Neural cell (in vitro differentiated cells): ENCODE results near the gene KIAA1191. TPM values are rescaled to one million over a fixed set of nuclear protein-coding genes. Genes with fewer than 3 reads are reported as not detected.

Experiments
- H2AFZ ChIP-seq: fragments of 200-600, 300-800 bp; sonication (generic), shearing (Covaris generic); 2 replicates; pipeline ENCODE4 v1.6.0; 2014; ENCODE audit warnings: low read depth, mild to moderate bottlenecking, antibody characterized with exemption, low read length, moderate library complexity
- H3F3A ChIP-seq: fragments of 200-600 bp; shearing (Covaris generic); 2 replicates; pipeline ENCODE4 v1.6.1; 2016; ENCODE audit warnings: mild to moderate bottlenecking, moderate library complexity, mixed read lengths, antibody characterized with exemption, low read length; ENCODE audit not compliant: insufficient read depth, poor library complexity, severe bottlenecking
- H3K27ac ChIP-seq: fragments of 200-600, 300-800 bp; sonication (generic), shearing (Covaris generic); 2 replicates; pipeline ENCODE4 v1.5.1; 2014; ENCODE audit warnings: mild to moderate bottlenecking, low read length, moderate library complexity
- H3K27me3 ChIP-seq: fragments of 300-800, 200-600 bp; sonication (generic), shearing (Covaris generic); 2 replicates; pipeline ENCODE4 v1.6.0; 2014; ENCODE audit warnings: mild to moderate bottlenecking, low read depth, low read length, moderate library complexity; ENCODE audit not compliant: insufficient read depth
- H3K36me3 ChIP-seq: fragments of 300-800, 200-600 bp; sonication (generic), shearing (Covaris generic); 2 replicates; pipeline ENCODE4 v1.5.1; 2014; ENCODE audit warnings: mild to moderate bottlenecking, antibody characterized with exemption, low read length, moderate library complexity; ENCODE audit not compliant: insufficient read depth
- H3K4me2 ChIP-seq: fragments of 300-800, 200-600 bp; sonication (generic), shearing (Covaris generic); 2 replicates; pipeline ENCODE4 v1.6.0; 2014; ENCODE audit warnings: mild to moderate bottlenecking, low read length
- H3K4me3 ChIP-seq: fragments of 300-800, 200-600 bp; sonication (generic), shearing (Covaris generic); 2 replicates; pipeline ENCODE4 v1.5.1; 2014; ENCODE audit warnings: mild to moderate bottlenecking, low read length, moderate library complexity
- H3K79me2 ChIP-seq: fragments of 200-600 bp; shearing (Covaris generic); replicated peaks from 2 replicates; pipeline ENCODE4 v1.6.0; 2014; ENCODE audit warnings: mild to moderate bottlenecking, low read length, moderate library complexity; ENCODE audit not compliant: insufficient read depth
- H3K9ac ChIP-seq: fragments of 300-800, 200-600 bp; sonication (generic), shearing (Covaris generic); 2 replicates; pipeline ENCODE4 v1.6.1; 2016; ENCODE audit warnings: mild to moderate bottlenecking, low read length, mixed read lengths
- H3K9me2 ChIP-seq: fragments of 200-600 bp; shearing (Covaris generic); 2 replicates; pipeline ENCODE4 v1.6.1; 2016; ENCODE audit warnings: mild to moderate bottlenecking, low read length, mixed read lengths; ENCODE audit not compliant: insufficient read depth
- H3K9me3 ChIP-seq: fragments of 200-600, 300-800 bp; sonication (generic), shearing (Covaris generic); 2 replicates; pipeline ENCODE4 v1.6.1; 2016; ENCODE audit warnings: mild to moderate bottlenecking, mixed run types, low read length, moderate library complexity, mixed read lengths
- H4K20me1 ChIP-seq: fragments of 200-600 bp; shearing (Covaris generic); 2 replicates; pipeline ENCODE4 v1.6.1; 2016; ENCODE audit warnings: mild to moderate bottlenecking, mixed run types; ENCODE audit not compliant: insufficient read depth
- EP300 ChIP-seq: fragments of 450-650 bp; conservative IDR thresholded peaks from 2 replicates; pipeline ENCODE4 v1.6.1; 2014; ENCODE audit warnings: antibody characterized with exemption, mild to moderate bottlenecking, moderate library complexity; ENCODE audit not compliant: poor library complexity, severe bottlenecking
- EZH2 ChIP-seq: fragments of 200-600, 300-800 bp; shearing (Covaris generic), sonication (generic); IDR thresholded peaks from 2 replicates; pipeline ENCODE4 v1.6.1; 2014; ENCODE audit warnings: antibody characterized with exemption, low read length, borderline replicate concordance, mild to moderate bottlenecking; ENCODE audit not compliant: insufficient read depth, poor library complexity, severe bottlenecking
- MXI1 ChIP-seq: fragments of 450-650 bp; conservative IDR thresholded peaks from 2 replicates; pipeline ENCODE4 v1.6.1; 2014; ENCODE audit warnings: antibody characterized with exemption, mild to moderate bottlenecking; ENCODE audit not compliant: poor library complexity, severe bottlenecking
- POLR2AphosphoS5 ChIP-seq: IDR thresholded peaks from 2 replicates; pipeline ENCODE4 v1.6.1; 2012
- RAD21 ChIP-seq: fragments of 450-650 bp; conservative IDR thresholded peaks from 2 replicates; pipeline ENCODE4 v1.6.1; 2014; ENCODE audit warnings: antibody characterized with exemption, mild to moderate bottlenecking, moderate library complexity
- SMC3 ChIP-seq: fragments of 450-650 bp; conservative IDR thresholded peaks from 2 replicates; pipeline ENCODE4 v1.6.1; 2014; ENCODE audit warnings: antibody characterized with exemption, mild to moderate bottlenecking, moderate library complexity; ENCODE audit not compliant: poor library complexity
- TAF1 ChIP-seq: IDR thresholded peaks from 2 replicates; pipeline ENCODE4 v1.6.1; 2012; ENCODE audit warnings: low read depth
- polyA plus RNA-seq: library from polyadenylated mRNA; depleted of rRNA; stranded (reverse); fragments of >200 nt; gene quantifications from 2 replicates; pipeline ENCODE4 v1.2.3, GENCODE V29; 2014
- TF ChIP-seq, protein P1 (sequence below): fragments of 450-650 bp; IDR thresholded peaks from 2 replicates; pipeline ENCODE4 v1.5.1; 2014; ENCODE audit warnings: antibody characterized with exemption, mild to moderate bottlenecking, moderate library complexity; ENCODE audit not compliant: poor library complexity, severe bottlenecking
- TF ChIP-seq, protein P2 (sequence below): IDR thresholded peaks from 2 replicates; pipeline ENCODE4 v1.6.1; 2012; ENCODE audit warnings: borderline replicate concordance

The KIAA1191 gene
- polyA plus RNA-seq, 1 donor from 2014 or later: 137 TPM

DNA sequence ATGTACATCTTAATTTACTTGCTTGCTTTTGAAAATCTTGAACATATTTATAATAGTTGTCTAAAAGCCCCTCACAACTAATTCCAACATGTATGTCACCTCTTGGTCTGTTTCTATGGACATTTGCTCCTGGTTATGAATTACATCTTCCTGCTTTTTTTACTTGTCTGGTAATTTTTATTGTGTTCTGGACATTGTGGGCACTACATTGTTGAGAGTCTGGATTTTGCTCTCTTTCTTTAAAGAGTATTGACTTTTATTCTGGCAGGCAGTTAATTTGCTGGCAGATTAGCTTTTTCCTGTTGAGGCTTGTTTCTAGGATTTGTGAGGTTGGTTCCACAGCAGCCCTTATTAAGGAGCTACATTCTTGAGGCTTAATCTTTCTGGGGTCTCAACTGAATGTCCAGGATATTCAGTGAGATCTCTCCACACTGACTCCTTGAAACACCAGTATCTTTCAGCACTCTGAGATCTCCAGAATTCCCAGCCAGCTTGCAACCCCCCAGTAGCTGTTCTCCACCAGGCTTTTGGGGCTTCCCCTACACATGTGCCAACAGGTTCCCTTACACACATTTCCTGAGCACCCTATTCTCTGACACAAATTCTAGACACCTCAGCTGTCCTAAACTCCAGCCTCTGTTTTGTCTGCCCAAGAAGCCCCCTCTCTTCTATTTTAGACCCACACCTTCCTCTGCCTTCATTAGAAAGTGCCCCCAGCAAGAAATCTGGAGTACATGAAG is 27.4 kb downstream of the KIAA1191 start:
- Histone ChIP-seq H3K27me3 (no peaks in the 10 kb centered on the region), H3K4me2 (no peak overlapping the region), H3K36me3 (peaks cover 8% of the 10 kb centered on the region), H3K27ac (no peak overlapping the region), H3K4me3 (no peak overlapping the region), H2AFZ (no peak overlapping the region), H3K9me2 (no peaks in the 10 kb centered on the region), H3F3A (no peaks in the 10 kb centered on the region), H3K9me3 (no peaks in the 10 kb centered on the region), H3K79me2 (no peaks in the 10 kb centered on the region), H4K20me1 (no peaks in the 10 kb centered on the region), H3K9ac (no peak overlapping the region)
- TF ChIP-seq POLR2AphosphoS5 (no peak), EP300 (no peak), EZH2 (no peak), MXI1 (no peak)

DNA sequence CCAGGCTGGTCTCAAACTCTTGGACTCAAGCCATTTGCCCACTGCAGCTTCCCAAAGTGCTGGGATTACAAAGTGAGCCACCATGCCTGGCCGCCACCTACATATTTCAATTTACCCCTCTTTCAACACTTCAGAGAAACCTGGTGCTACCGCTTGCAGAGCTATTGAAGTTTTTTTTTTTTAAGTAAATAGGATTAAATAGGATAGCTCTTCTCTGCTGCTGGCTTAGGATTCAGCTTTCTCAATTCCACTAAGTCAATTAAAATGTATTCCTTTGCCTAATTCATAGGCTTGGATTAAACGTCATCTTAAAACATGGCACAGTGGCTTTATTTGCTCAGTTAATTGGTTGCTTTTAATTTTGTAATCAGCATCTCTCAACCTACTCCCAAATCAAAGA is 41.0 kb downstream of the KIAA1191 start:
- H3K9me2 ChIP-seq: no peaks in the 10 kb centered on the region
- no peaks in the 10 kb centered on the region for H3K9me3 ChIP-seq
- no peak overlapping the region for H3K27ac ChIP-seq
- no peak overlapping the region for H3K9ac ChIP-seq
- no peaks in the 10 kb centered on the region for H3F3A ChIP-seq
- H3K36me3 ChIP-seq: no peaks in the 10 kb centered on the region
- no peak overlapping the region for H2AFZ ChIP-seq
- no peaks in the 10 kb centered on the region for H3K27me3 ChIP-seq
- no peaks in the 10 kb centered on the region for H4K20me1 ChIP-seq
- H3K4me3 ChIP-seq: no peak overlapping the region
- no peaks in the 10 kb centered on the region for H3K79me2 ChIP-seq
- no peak overlapping the region for H3K4me2 ChIP-seq
- TF ChIP-seq EP300 (no peak), MXI1 (no peak), POLR2AphosphoS5 (no peak), RAD21 (no peak), SMC3 (no peak), TAF1 (no peak), EZH2 (no peak)
- TF ChIP-seq, protein P1, sequence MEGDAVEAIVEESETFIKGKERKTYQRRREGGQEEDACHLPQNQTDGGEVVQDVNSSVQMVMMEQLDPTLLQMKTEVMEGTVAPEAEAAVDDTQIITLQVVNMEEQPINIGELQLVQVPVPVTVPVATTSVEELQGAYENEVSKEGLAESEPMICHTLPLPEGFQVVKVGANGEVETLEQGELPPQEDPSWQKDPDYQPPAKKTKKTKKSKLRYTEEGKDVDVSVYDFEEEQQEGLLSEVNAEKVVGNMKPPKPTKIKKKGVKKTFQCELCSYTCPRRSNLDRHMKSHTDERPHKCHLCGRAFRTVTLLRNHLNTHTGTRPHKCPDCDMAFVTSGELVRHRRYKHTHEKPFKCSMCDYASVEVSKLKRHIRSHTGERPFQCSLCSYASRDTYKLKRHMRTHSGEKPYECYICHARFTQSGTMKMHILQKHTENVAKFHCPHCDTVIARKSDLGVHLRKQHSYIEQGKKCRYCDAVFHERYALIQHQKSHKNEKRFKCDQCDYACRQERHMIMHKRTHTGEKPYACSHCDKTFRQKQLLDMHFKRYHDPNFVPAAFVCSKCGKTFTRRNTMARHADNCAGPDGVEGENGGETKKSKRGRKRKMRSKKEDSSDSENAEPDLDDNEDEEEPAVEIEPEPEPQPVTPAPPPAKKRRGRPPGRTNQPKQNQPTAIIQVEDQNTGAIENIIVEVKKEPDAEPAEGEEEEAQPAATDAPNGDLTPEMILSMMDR: no peak
- TF ChIP-seq, protein P2, sequence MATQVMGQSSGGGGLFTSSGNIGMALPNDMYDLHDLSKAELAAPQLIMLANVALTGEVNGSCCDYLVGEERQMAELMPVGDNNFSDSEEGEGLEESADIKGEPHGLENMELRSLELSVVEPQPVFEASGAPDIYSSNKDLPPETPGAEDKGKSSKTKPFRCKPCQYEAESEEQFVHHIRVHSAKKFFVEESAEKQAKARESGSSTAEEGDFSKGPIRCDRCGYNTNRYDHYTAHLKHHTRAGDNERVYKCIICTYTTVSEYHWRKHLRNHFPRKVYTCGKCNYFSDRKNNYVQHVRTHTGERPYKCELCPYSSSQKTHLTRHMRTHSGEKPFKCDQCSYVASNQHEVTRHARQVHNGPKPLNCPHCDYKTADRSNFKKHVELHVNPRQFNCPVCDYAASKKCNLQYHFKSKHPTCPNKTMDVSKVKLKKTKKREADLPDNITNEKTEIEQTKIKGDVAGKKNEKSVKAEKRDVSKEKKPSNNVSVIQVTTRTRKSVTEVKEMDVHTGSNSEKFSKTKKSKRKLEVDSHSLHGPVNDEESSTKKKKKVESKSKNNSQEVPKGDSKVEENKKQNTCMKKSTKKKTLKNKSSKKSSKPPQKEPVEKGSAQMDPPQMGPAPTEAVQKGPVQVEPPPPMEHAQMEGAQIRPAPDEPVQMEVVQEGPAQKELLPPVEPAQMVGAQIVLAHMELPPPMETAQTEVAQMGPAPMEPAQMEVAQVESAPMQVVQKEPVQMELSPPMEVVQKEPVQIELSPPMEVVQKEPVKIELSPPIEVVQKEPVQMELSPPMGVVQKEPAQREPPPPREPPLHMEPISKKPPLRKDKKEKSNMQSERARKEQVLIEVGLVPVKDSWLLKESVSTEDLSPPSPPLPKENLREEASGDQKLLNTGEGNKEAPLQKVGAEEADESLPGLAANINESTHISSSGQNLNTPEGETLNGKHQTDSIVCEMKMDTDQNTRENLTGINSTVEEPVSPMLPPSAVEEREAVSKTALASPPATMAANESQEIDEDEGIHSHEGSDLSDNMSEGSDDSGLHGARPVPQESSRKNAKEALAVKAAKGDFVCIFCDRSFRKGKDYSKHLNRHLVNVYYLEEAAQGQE: no peak
